A549 (cell line): ENCODE measurements around the gene PPHLN1.

Experiments
- CTCF ChIP-seq: fragments of >200 bp; sonication (Bioruptor Twin); formaldehyde crosslinking; IDR thresholded peaks from 3 replicates; pipeline ENCODE4 v1.5.1; 2016
- EP300 ChIP-seq, 2 experiments: fragments of >200 bp; sonication (Bioruptor Twin); formaldehyde crosslinking; IDR thresholded peaks; 2 replicates in 1 of 2; 3 replicates in 1 of 2; pipeline ENCODE4 v1.6.1; 2016 to 2017
- JUN ChIP-seq, 2 experiments: fragments of >200 bp; sonication (Bioruptor Twin); formaldehyde crosslinking; IDR thresholded peaks; 2 replicates in 1 of 2; 3 replicates in 1 of 2; pipeline ENCODE4 v1.6.1; 2016 to 2017
- MAFK ChIP-seq: fragments of 450-650 bp; IDR thresholded peaks from 2 replicates; pipeline ENCODE4 v1.6.1; 2014; ENCODE audit not compliant: partially characterized antibody
- NPAS2 ChIP-seq: fragments of 250-450 bp; sonication (Bioruptor Pico); IDR thresholded peaks from 2 replicates; pipeline ENCODE4 v1.8.0; 2022; ENCODE audit warnings: mild to moderate bottlenecking, moderate library complexity, borderline replicate concordance
- NR3C1 ChIP-seq: fragments of >200 bp; sonication (Bioruptor Twin); formaldehyde crosslinking; IDR thresholded peaks from 3 replicates; pipeline ENCODE4 v1.6.1; 2017
- POLR2A ChIP-seq: IDR thresholded peaks from 2 replicates; pipeline ENCODE4 v1.6.1; 2012; ENCODE audit warnings: mild to moderate bottlenecking, low read length
- POLR2AphosphoS2 ChIP-seq: conservative IDR thresholded peaks from 2 replicates; pipeline ENCODE4 v1.6.1; 2012; ENCODE audit warnings: low read length, improper control_type of control experiment, inconsistent platforms
- RCOR1 ChIP-seq: fragments of 150-350 bp; IDR thresholded peaks from 2 replicates; pipeline ENCODE4 v1.6.1; 2014; ENCODE audit warnings: antibody characterized with exemption, low read length, low read depth
- RFX5 ChIP-seq: fragments of 450-650 bp; IDR thresholded peaks from 2 replicates; pipeline ENCODE4 v1.7.1; 2014; ENCODE audit warnings: antibody characterized with exemption, mild to moderate bottlenecking, moderate library complexity
- RNF2 ChIP-seq: fragments of 200-600 bp; sonication (generic); IDR thresholded peaks from 2 replicates; pipeline ENCODE4 v1.6.1; 2016; ENCODE audit warnings: low read depth, mild to moderate bottlenecking, antibody characterized with exemption, moderate library complexity, borderline replicate concordance
- TF ChIP-seq, protein P1 (sequence below): fragments of 200-600 bp; sonication (generic); IDR thresholded peaks from 2 replicates; pipeline ENCODE4 v1.6.1; 2016; ENCODE audit warnings: antibody characterized with exemption, mild to moderate bottlenecking, moderate library complexity

DNA sequence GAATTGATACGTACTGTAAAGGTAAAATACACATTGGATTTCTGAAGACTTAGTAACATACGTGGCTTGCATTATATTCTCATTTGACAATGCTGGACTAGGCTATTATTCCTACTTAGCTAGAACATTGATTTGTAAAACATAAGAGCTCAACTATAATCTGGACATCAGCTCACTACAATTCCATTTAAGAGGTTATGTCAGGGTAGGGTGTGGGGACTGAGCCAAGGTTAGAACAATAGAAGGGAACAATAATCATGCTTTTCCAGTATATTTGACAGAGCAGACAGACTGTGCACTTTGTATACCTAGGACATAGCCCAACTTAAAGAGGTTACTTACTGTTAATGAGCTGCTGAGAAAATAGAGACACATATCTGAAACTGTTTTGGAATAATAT is 10.9 kb upstream of the PPHLN1 start:
- TF ChIP-seq NR3C1 (no peak), POLR2A (no peak), CTCF (no peak), EP300 (IDR thresholded peaks at IDR 0.05) (no peak), RCOR1 (no peak), JUN (IDR thresholded peaks at IDR 0.05) (no peak), RFX5 (no peak), RNF2 (no peak), MAFK (no peak), POLR2AphosphoS2 (no peak), NPAS2 (CRISPR knock-in tag) (no peak)
- TF ChIP-seq, protein P1, sequence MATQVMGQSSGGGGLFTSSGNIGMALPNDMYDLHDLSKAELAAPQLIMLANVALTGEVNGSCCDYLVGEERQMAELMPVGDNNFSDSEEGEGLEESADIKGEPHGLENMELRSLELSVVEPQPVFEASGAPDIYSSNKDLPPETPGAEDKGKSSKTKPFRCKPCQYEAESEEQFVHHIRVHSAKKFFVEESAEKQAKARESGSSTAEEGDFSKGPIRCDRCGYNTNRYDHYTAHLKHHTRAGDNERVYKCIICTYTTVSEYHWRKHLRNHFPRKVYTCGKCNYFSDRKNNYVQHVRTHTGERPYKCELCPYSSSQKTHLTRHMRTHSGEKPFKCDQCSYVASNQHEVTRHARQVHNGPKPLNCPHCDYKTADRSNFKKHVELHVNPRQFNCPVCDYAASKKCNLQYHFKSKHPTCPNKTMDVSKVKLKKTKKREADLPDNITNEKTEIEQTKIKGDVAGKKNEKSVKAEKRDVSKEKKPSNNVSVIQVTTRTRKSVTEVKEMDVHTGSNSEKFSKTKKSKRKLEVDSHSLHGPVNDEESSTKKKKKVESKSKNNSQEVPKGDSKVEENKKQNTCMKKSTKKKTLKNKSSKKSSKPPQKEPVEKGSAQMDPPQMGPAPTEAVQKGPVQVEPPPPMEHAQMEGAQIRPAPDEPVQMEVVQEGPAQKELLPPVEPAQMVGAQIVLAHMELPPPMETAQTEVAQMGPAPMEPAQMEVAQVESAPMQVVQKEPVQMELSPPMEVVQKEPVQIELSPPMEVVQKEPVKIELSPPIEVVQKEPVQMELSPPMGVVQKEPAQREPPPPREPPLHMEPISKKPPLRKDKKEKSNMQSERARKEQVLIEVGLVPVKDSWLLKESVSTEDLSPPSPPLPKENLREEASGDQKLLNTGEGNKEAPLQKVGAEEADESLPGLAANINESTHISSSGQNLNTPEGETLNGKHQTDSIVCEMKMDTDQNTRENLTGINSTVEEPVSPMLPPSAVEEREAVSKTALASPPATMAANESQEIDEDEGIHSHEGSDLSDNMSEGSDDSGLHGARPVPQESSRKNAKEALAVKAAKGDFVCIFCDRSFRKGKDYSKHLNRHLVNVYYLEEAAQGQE = no peak
